HG02981 (cell line): ENCODE measurements around the gene UXS1.
"Not testable (repeated sequence)": the region's sequence is repeated elsewhere in the genome, so short reads cannot be mapped to it uniquely, and the experiment has no call there.

Source experiments
- ATAC-seq: cut with Tn5 transposase; IDR thresholded peaks from one replicate; pipeline ENCODE4 v1.9.1; 2021; ENCODE audit warnings: mild to moderate bottlenecking, moderate library complexity; ENCODE audit not compliant: unreplicated experiment

UXS1 gene

GRCh38 chr2:106193977-106194778 lies at the start of gene UXS1:
Gene UXS1 (minus strand): TSS chr2:106194301. CDS start chr2:106194241, 60 bp downstream.
- peak; percentile 65 for ATAC-seq

- not testable (repeated sequence) for ATAC-seq
These were observed 45.4 kb upstream of the UXS1 start for GRCh38 chr2:106239491-106239890.

- not testable (repeated sequence) for ATAC-seq
These were observed 41.3 kb upstream of the UXS1 start for GRCh38 chr2:106235392-106235791.

GRCh38 chr2:106233350-106233706 lies 39.2 kb upstream of the UXS1 start:
- no peak for ATAC-seq

GRCh38 chr2:106232638-106233349 lies 38.7 kb upstream of the UXS1 start:
- ATAC-seq = no peak

GRCh38 chr2:106223347-106223746 lies 29.2 kb upstream of the UXS1 start:
- ATAC-seq = no peak

- not testable (repeated sequence) for ATAC-seq
These were observed 28.0 kb upstream of the UXS1 start for GRCh38 chr2:106222057-106222456.

- no peak for ATAC-seq
These were observed 25.7 kb upstream of the UXS1 start for GRCh38 chr2:106219813-106220212.

GRCh38 chr2:106219157-106219556 lies 25.1 kb upstream of the UXS1 start:
- not testable (repeated sequence) for ATAC-seq

GRCh38 chr2:106208874-106209273 lies 14.8 kb upstream of the UXS1 start:
- no peak for ATAC-seq

GRCh38 chr2:106208399-106208798 lies 14.3 kb upstream of the UXS1 start:
- ATAC-seq = no peak

- ATAC-seq = no peak
These were observed 13.1 kb upstream of the UXS1 start for GRCh38 chr2:106207246-106207645.

GRCh38 chr2:106205488-106205887 lies 11.4 kb upstream of the UXS1 start:
- no peak for ATAC-seq

GRCh38 chr2:106204551-106204950 lies 10.4 kb upstream of the UXS1 start:
- ATAC-seq = not testable (repeated sequence)

GRCh38 chr2:106201661-106202060 lies 7.6 kb upstream of the UXS1 start:
- no peak for ATAC-seq

GRCh38 chr2:106197878-106198277 lies 3.8 kb upstream of the UXS1 start:
- ATAC-seq = no peak

GRCh38 chr2:106195981-106196380 lies 1.9 kb upstream of the UXS1 start:
- no peak for ATAC-seq

GRCh38 chr2:106195456-106195855 lies 1.4 kb upstream of the UXS1 start:
- no peak for ATAC-seq

- ATAC-seq = no peak
These were observed 468 bp downstream of the UXS1 start for GRCh38 chr2:106193690-106193976.

- ATAC-seq = peak; percentile 41
These were observed 1.1 kb downstream of the UXS1 start for GRCh38 chr2:106192752-106193689.

GRCh38 chr2:106191511-106192016 lies 2.5 kb downstream of the UXS1 start:
- ATAC-seq = no peak
